ENCODE results near the gene EDA. TPM values are rescaled to one million over a fixed set of nuclear protein-coding genes. Genes with fewer than 3 reads are reported as not detected.

EDA gene
- total and polyA plus RNA-seq, 2 of the 13 experiments (the other 11 are each of a cell fraction or from before 2014, with no cell fraction given), result 8.8 to 11.2 TPM

DNA sequence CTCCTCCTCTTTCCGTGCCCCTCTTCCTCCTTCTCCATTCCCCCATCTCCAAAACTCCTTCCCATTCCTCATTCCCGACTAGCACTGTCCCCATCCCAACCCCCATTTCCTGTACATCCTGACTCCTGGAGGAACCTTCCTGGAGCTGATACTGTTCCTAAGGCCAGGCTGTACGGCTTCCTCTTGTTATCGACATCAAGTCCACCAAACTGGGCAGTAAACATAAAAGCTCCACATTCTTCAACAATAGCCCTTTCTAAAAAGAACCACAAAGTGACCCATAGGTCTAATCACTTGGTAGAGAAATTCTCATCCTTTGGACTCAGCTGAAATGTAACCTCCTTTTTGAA lies 410.9 kb downstream of the EDA start (continued):
- TF ChIP-seq ZNF318 (CRISPR knock-in tag; IDR thresholded peaks at IDR 0.05), result no peak

GRCh38 chrX:70029863-70030262 lies 413.9 kb downstream of the EDA start:
- no peak overlapping the region for H3K9ac ChIP-seq (ENCODE audit: insufficient read depth, low read depth, low read length)
- in situ Hi-C loops (cut with HindIII; ENCODE audit: extremely low pct_ligation_motif_present, low pct_unique_long_range_greater_than_20kb), result loop anchor here (5.0 to 10.0 kb wide), 2 partner anchors 65 to 538 kb away; no protein-coding TSS in a partner anchor
- no peak for TF ChIP-seq ZNF660 (CRISPR knock-in tag; IDR thresholded peaks at IDR 0.05; ENCODE audit: borderline replicate concordance, low read depth)
- TF ChIP-seq IRF9 (CRISPR knock-in tag; IDR thresholded peaks at IDR 0.05; ENCODE audit: borderline replicate concordance), result no peak
- TF ChIP-seq, protein P1, sequence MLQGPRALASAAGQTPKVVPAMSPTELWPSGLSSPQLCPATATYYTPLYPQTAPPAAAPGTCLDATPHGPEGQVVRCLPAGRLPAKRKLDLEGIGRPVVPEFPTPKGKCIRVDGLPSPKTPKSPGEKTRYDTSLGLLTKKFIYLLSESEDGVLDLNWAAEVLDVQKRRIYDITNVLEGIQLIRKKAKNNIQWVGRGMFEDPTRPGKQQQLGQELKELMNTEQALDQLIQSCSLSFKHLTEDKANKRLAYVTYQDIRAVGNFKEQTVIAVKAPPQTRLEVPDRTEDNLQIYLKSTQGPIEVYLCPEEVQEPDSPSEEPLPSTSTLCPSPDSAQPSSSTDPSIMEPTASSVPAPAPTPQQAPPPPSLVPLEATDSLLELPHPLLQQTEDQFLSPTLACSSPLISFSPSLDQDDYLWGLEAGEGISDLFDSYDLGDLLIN (CRISPR knock-in tag; IDR thresholded peaks at IDR 0.05; ENCODE audit: borderline replicate concordance), result no peak
- no peak for TF ChIP-seq ZFP82 (CRISPR knock-in tag; IDR thresholded peaks at IDR 0.05; ENCODE audit: borderline replicate concordance)
- TF ChIP-seq HDAC2 (CRISPR knock-in tag; IDR thresholded peaks at IDR 0.05), result no peak
- TF ChIP-seq ZNF709 (CRISPR knock-in tag; IDR thresholded peaks at IDR 0.05), result no peak
- TF ChIP-seq, protein P2, sequence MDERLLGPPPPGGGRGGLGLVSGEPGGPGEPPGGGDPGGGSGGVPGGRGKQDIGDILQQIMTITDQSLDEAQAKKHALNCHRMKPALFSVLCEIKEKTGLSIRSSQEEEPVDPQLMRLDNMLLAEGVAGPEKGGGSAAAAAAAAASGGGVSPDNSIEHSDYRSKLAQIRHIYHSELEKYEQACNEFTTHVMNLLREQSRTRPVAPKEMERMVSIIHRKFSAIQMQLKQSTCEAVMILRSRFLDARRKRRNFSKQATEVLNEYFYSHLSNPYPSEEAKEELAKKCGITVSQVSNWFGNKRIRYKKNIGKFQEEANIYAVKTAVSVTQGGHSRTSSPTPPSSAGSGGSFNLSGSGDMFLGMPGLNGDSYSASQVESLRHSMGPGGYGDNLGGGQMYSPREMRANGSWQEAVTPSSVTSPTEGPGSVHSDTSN (CRISPR knock-in tag; IDR thresholded peaks at IDR 0.05), result no peak

More at GRCh38 chrX:70029863-70030262, 413.9 kb downstream of the EDA start:
- ChIA-PET POLR2A (interaction anchor here (1.3 kb wide), 1 partner anchor 491 kb away, joined by 3 read pairs; no protein-coding TSS in a partner anchor), CTCF (ENCODE audit: low intra/inter-chr PET ratio, low total read pairs) (interaction anchor here (1.3 kb wide), 1 partner anchor 537 kb away, joined by 8 read pairs; no protein-coding TSS in a partner anchor)
- ATAC-seq, result no peak
- intact Hi-C loops (cut with micrococcal nuclease; ENCODE audit: unreplicated experiment), result loop anchor here (1.0 to 5.0 kb wide), 4 partner anchors 67 to 538 kb away; no protein-coding TSS in a partner anchor
- WGBS (ENCODE audit: low lambda C conversion rate), result 80% methylated on average over 1 of the region's 4 CpGs
- H4K20me1 ChIP-seq (ENCODE audit: insufficient read depth, low read length), result no peaks in the 10 kb centered on the region
- no peak overlapping the region for H3K27ac ChIP-seq (ENCODE audit: extremely low read length, insufficient read depth, low read length)
- no TSS peak for BruUV-seq (replicated peaks)
- H3K27me3 ChIP-seq (ENCODE audit: control insufficient read depth in 1 of 2, insufficient read depth in 2 of 2, low read length in 2 of 2), result no peaks in the 10 kb centered on the region
- H3K36me3 ChIP-seq (replicated peaks in 1 of 2; ENCODE audit: control insufficient read depth in 1 of 2, insufficient read depth in 2 of 2, low read length in 2 of 2), result no peaks in the 10 kb centered on the region
- no peak overlapping the region for H3K4me2 ChIP-seq (ENCODE audit: low read depth, low read length)
- no peak for DNase-seq (ENCODE audit: low spot score)
- no peaks in the 10 kb centered on the region for H3K79me2 ChIP-seq (ENCODE audit: insufficient read depth, low read length)
- H3K4me3 ChIP-seq (replicated peaks in 1 of 3; ENCODE audit: insufficient read depth in 1 of 3, low read depth in 2 of 3, low read length in 3 of 3), result no peak overlapping the region
- H3K9me3 ChIP-seq (ENCODE audit: low read length), result no peaks in the 10 kb centered on the region
- H3K4me1 ChIP-seq (ENCODE audit: insufficient read depth, low read length), result no peaks in the 10 kb centered on the region
- no peak overlapping the region for H2AFZ ChIP-seq (ENCODE audit: low read length)
- FAIRE-seq, result no peak
